ENCODE measurements around the gene HIP1R. TPM values are rescaled to one million over a fixed set of nuclear protein-coding genes. Genes with fewer than 3 reads are reported as not detected.

The HIP1R gene
- total and polyA plus RNA-seq, 2 of the 4 experiments (the other 2 are of a cell fraction) = 13.8 to 18.5 TPM

- TF ChIP-seq USF2 (IDR thresholded peaks at IDR 0.05; ENCODE audit: low read depth, low read length) = no peak
Measured at GRCh38 chr12:122859303-122860039, 24.2 kb downstream of the HIP1R start (continued).

GRCh38 chr12:122860040-122860853 is 25.0 kb downstream of the HIP1R start:
- Histone ChIP-seq H3K27me3 (ENCODE audit: control insufficient read depth, insufficient read depth, low read length) (no peaks in the 10 kb centered on the region), H3K36me3 (ENCODE audit: control insufficient read depth, insufficient read depth, low read length) (peaks cover 19% of the 10 kb centered on the region; the same call in 1 of the 2 replicates), H4K5ac (ENCODE audit: low read depth, low read length) (no peak overlapping the region), H3K4me1 (ENCODE audit: control insufficient read depth, insufficient read depth, low read length) (peaks cover 3% of the 10 kb centered on the region; the same call in 1 of the 2 replicates), H3K9me1 (ENCODE audit: insufficient read depth, low read length) (0 out of 2 replicates have a peak, but pooled peaks cover 6% of the 10 kb centered on the region), H3K18ac (ENCODE audit: low read depth, low read length) (no peak overlapping the region), H3K4me2 (ENCODE audit: low read depth, low read length) (no peak overlapping the region), H2AK5ac (ENCODE audit: low read depth, low read length) (no peak overlapping the region), H3K23ac (ENCODE audit: low read depth, low read length) (no peak overlapping the region), H2BK20ac (ENCODE audit: low read depth, low read length) (no peak overlapping the region), H2BK120ac (ENCODE audit: low read depth, low read length) (no peak overlapping the region), H3K27ac (ENCODE audit: insufficient read depth, low read length) (no peak overlapping the region), H2BK5ac (ENCODE audit: low read depth, low read length, poor library complexity, severe bottlenecking) (no peak overlapping the region), H2AK9ac (replicated peaks; ENCODE audit: low read depth, low read length, poor library complexity) (peak overlapping the region; percentile 83), H4K20me1 (ENCODE audit: insufficient read depth, low read length) (peaks cover 27% of the 10 kb centered on the region), H2BK15ac (ENCODE audit: low read depth, low read length) (no peak overlapping the region), H4K91ac (ENCODE audit: insufficient read depth, low read depth, low read length) (no peak overlapping the region), H4K8ac (ENCODE audit: low read depth in 2 of 2, low read length in 2 of 2) (0 out of 4 replicates have a peak overlapping the region, but pooled peaks of 1 of the 2 experiments have one; percentile 9), H3K9ac (ENCODE audit: low read depth, low read length) (no peak overlapping the region), H3K56ac (ENCODE audit: extremely low read depth, insufficient read depth, low read length) (no peak overlapping the region), H3K4ac (ENCODE audit: low read depth, low read length) (no peak overlapping the region), H2AFZ (replicated peaks; ENCODE audit: low read length, poor library complexity) (peak overlapping the region; percentile 28), H3K4me3 (ENCODE audit: insufficient read depth, low read depth, low read length) (no peak overlapping the region), H3K79me1 (ENCODE audit: low read depth in 1 of 2, low read length in 2 of 2) (peaks cover 8 to 11% of the 10 kb centered on the region in 2 experiments; a peak in 3 of 4 replicates), H3K9me3 (ENCODE audit: control insufficient read depth, insufficient read depth, low read length) (no peaks in the 10 kb centered on the region), H3K14ac (replicated peaks; ENCODE audit: low read depth, low read length) (no peak overlapping the region)
- dilution Hi-C loops (cut with HindIII; ENCODE audit: low sequenced_read_pairs, unreplicated experiment) (no loop called here), intact Hi-C loops (cut with micrococcal nuclease) (loop anchor here (1.0 to 5.0 kb wide), 4 partner anchors 68 to 378 kb away; no protein-coding TSS in a partner anchor), in situ Hi-C loops (cut with MboI; ENCODE audit: low sequenced_read_pairs) (no loop called here)
- no TSS peak for BruUV-seq (replicated peaks)
- CTCF ChIA-PET = interaction anchor here (0.6 to 1.8 kb wide), 7 partner anchors 28 to 666 kb away, joined by 3 to 5 read pairs (median 4); no protein-coding TSS in a partner anchor
- 70% methylated on average over 7 of the region's 28 CpGs; no CpG with 5 or more reads in 1 of the 2 experiments for WGBS, 2 experiments (ENCODE audit: extremely low coverage in 2 of 2, insufficient read length in 1 of 2)
- DNase-seq = peak; percentile 75
- TF ChIP-seq RAD21 (IDR thresholded peaks at IDR 0.05; ENCODE audit: low read length) (peak; percentile 95), NFE2L2 (IDR thresholded peaks at IDR 0.05; ENCODE audit: low read depth, low read length) (no peak), POLR2A (IDR thresholded peaks at IDR 0.05; ENCODE audit: low read depth, low read length) (peak; percentile 65), SMC3 (IDR thresholded peaks at IDR 0.05; ENCODE audit: low read depth, low read length) (peak; percentile 94), BHLHE40 (IDR thresholded peaks at IDR 0.05; ENCODE audit: low read depth, low read length) (no peak), USF2 (IDR thresholded peaks at IDR 0.05; ENCODE audit: low read depth, low read length) (no peak), CTCF (conservative IDR thresholded peaks at IDR 0.05; ENCODE audit: low read depth, low read length) (peak; percentile 91)
- POLR2A ChIA-PET (ENCODE audit: unreplicated experiment) = no interaction called here
- ATAC-seq (ENCODE audit: low read depth) = peak; percentile 77

Measured in IMR-90 (cell line).